H9 (cell line): ENCODE results near the gene TEX52. TPM values are rescaled to one million over a fixed set of nuclear protein-coding genes. Genes with fewer than 3 reads are reported as not detected.

Source experiments
- DNase-seq: peaks from one replicate; pipeline ENCODE4 v3.0.0-alpha.2; 2017
- H2AFZ ChIP-seq: one replicate; pipeline ENCODE4 v1.6.1; 2013; ENCODE audit warnings: mild to moderate bottlenecking, low read length, control low read depth, moderate library complexity
- H2AK5ac ChIP-seq: 2 replicates; pipeline ENCODE4 v1.6.1; 2013; ENCODE audit warnings: low read length, control low read depth, mixed read lengths; ENCODE audit not compliant: insufficient read length
- H2BK120ac ChIP-seq: one replicate; pipeline ENCODE4 v1.6.1; 2013; ENCODE audit warnings: low read depth, mild to moderate bottlenecking, low read length, control low read depth, inconsistent platforms; ENCODE audit not compliant: poor library complexity, severe bottlenecking
- H2BK12ac ChIP-seq: 2 replicates; pipeline ENCODE4 v1.6.1; 2013; ENCODE audit warnings: low read length, control low read depth, mixed read lengths, low read depth; ENCODE audit not compliant: insufficient read length
- H2BK15ac ChIP-seq: 2 replicates; pipeline ENCODE4 v1.6.1; 2013; ENCODE audit warnings: low read depth, low read length, control low read depth
- H2BK20ac ChIP-seq: one replicate; pipeline ENCODE4 v1.6.1; 2013; ENCODE audit warnings: low read depth, mild to moderate bottlenecking, low read length, control low read depth, inconsistent platforms; ENCODE audit not compliant: poor library complexity, severe bottlenecking
- H2BK5ac ChIP-seq: 2 replicates; pipeline ENCODE4 v1.6.1; 2013; ENCODE audit warnings: low read length, control low read depth, mixed read lengths; ENCODE audit not compliant: insufficient read length
- H3K14ac ChIP-seq: 2 replicates; pipeline ENCODE4 v1.6.1; 2013; ENCODE audit warnings: low read length, control low read depth; ENCODE audit not compliant: insufficient read depth
- H3K18ac ChIP-seq: 2 replicates; pipeline ENCODE4 v1.6.1; 2013; ENCODE audit warnings: low read depth, mild to moderate bottlenecking, mixed read lengths, low read length, control low read depth; ENCODE audit not compliant: insufficient read length
- H3K23ac ChIP-seq: 2 replicates; pipeline ENCODE4 v1.6.1; 2013; ENCODE audit warnings: low read length, control low read depth, mixed read lengths, low read depth; ENCODE audit not compliant: insufficient read length
- H3K23me2 ChIP-seq: 2 replicates; pipeline ENCODE4 v1.6.1; 2013; ENCODE audit warnings: low read depth, mild to moderate bottlenecking, mixed read lengths, low read length, control low read depth; ENCODE audit not compliant: insufficient read length, poor library complexity, severe bottlenecking
- H3K27ac ChIP-seq: 2 replicates; pipeline ENCODE4 v1.5.1; 2013; ENCODE audit warnings: low read length, control low read depth, mixed read lengths, low read depth; ENCODE audit not compliant: insufficient read length
- H3K27me3 ChIP-seq: 2 replicates; pipeline ENCODE4 v1.6.1; 2013; ENCODE audit warnings: low read length, control low read depth, inconsistent platforms; ENCODE audit not compliant: insufficient read depth
- H3K4ac ChIP-seq: 2 replicates; pipeline ENCODE4 v1.6.1; 2013; ENCODE audit warnings: low read depth, mild to moderate bottlenecking, control low read depth, inconsistent platforms, low read length, moderate library complexity
- H3K4me1 ChIP-seq: 2 replicates; pipeline ENCODE4 v1.6.1; 2013; ENCODE audit warnings: low read length, control low read depth, inconsistent platforms; ENCODE audit not compliant: insufficient read depth
- H3K4me2 ChIP-seq: 2 replicates; pipeline ENCODE4 v1.6.1; 2013; ENCODE audit warnings: low read length, control low read depth, mixed read lengths; ENCODE audit not compliant: insufficient read length, insufficient read depth
- H3K56ac ChIP-seq: 2 replicates; pipeline ENCODE4 v1.6.1; 2013; ENCODE audit warnings: low read depth, mild to moderate bottlenecking, mixed read lengths, low read length, control low read depth; ENCODE audit not compliant: insufficient read length
- H3K79me1 ChIP-seq: 2 replicates; pipeline ENCODE4 v1.6.1; 2013; ENCODE audit warnings: low read depth, mild to moderate bottlenecking, moderate library complexity, low read length, control low read depth, inconsistent platforms; ENCODE audit not compliant: insufficient read depth, poor library complexity, severe bottlenecking
- H3K79me2 ChIP-seq: 2 replicates; pipeline ENCODE4 v1.6.1; 2013; ENCODE audit warnings: low read length, control low read depth, inconsistent platforms; ENCODE audit not compliant: insufficient read depth
- H3K9ac ChIP-seq: 2 replicates; pipeline ENCODE4 v1.6.1; 2013; ENCODE audit warnings: low read length, control low read depth, mixed read lengths; ENCODE audit not compliant: insufficient read length; ENCODE audit errors: extremely low read depth
- H3K9me3 ChIP-seq: one replicate; pipeline ENCODE4 v1.6.1; 2013; ENCODE audit warnings: low read depth, low read length, inconsistent platforms; ENCODE audit not compliant: control insufficient read depth
- H3T11ph ChIP-seq: one replicate; pipeline ENCODE4 v1.6.1; 2013; ENCODE audit warnings: mild to moderate bottlenecking, low read length, control low read depth, inconsistent platforms
- H4K20me1 ChIP-seq: one replicate; pipeline ENCODE4 v1.6.1; 2013; ENCODE audit not compliant: control insufficient read depth, insufficient read length, insufficient read depth
- H4K5ac ChIP-seq: 2 replicates; pipeline ENCODE4 v1.6.1; 2013; ENCODE audit warnings: low read depth, mild to moderate bottlenecking, mixed read lengths, low read length, control low read depth; ENCODE audit not compliant: insufficient read length
- H4K8ac ChIP-seq: replicated peaks from 2 replicates; pipeline ENCODE4 v1.6.1; 2013; ENCODE audit warnings: low read length, control low read depth, mixed read lengths, low read depth; ENCODE audit not compliant: insufficient read length
- H4K91ac ChIP-seq: 2 replicates; pipeline ENCODE4 v1.6.1; 2013; ENCODE audit warnings: low read depth, mild to moderate bottlenecking, moderate library complexity, mixed read lengths, low read length, control low read depth; ENCODE audit not compliant: insufficient read length
- H3K27ac Mint-ChIP-seq, 3 experiments: 2 replicates in 2 of 3; 3 replicates in 1 of 3; pipeline ENCODE4 v1.8.0; 2020 to 2021; ENCODE audit warnings: mixed read lengths in 3 of 3, mild to moderate bottlenecking in 1 of 3, moderate library complexity in 1 of 3
- H3K27me3 Mint-ChIP-seq: 2 replicates; pipeline ENCODE4 v1.8.0; 2021; ENCODE audit warnings: low read depth, mild to moderate bottlenecking, moderate library complexity, mixed read lengths
- H3K36me3 Mint-ChIP-seq, 3 experiments: 2 replicates in 2 of 3; 3 replicates in 1 of 3; pipeline ENCODE4 v1.8.0; 2020 to 2021; ENCODE audit warnings: low read depth in 3 of 3, mixed read lengths in 3 of 3; ENCODE audit not compliant: insufficient read depth in 1 of 3
- H3K4me1 Mint-ChIP-seq, 2 experiments: 2 replicates each; pipeline ENCODE4 v1.8.0; 2020; ENCODE audit warnings: mixed read lengths in 2 of 2
- H3K4me3 Mint-ChIP-seq, 2 experiments: 2 replicates in 1 of 2; 3 replicates in 1 of 2; pipeline ENCODE4 v1.8.0; 2020 to 2021; ENCODE audit warnings: mild to moderate bottlenecking in 2 of 2, mixed read lengths in 2 of 2, moderate library complexity in 1 of 2
- H3K9me3 Mint-ChIP-seq, 2 experiments: 2 replicates in 1 of 2; 3 replicates in 1 of 2; pipeline ENCODE4 v1.8.0; 2020; ENCODE audit warnings: mild to moderate bottlenecking in 2 of 2, mixed read lengths in 2 of 2, moderate library complexity in 1 of 2
- CTCF ChIP-seq: fragments of 200-600 bp; sonication (generic); conservative IDR thresholded peaks from 3 replicates; pipeline ENCODE4 v1.8.0; 2021; ENCODE audit warnings: antibody characterized with exemption, mild to moderate bottlenecking
- WGBS: extraction: QIAGEN DNeasy Blood & Tissue Kit; methylation state at CpG from one replicate; pipeline ENCODE4 v1.1.7; 2013; ENCODE audit warnings: missing lambda C conversion rate, low lambda C conversion rate, mixed read lengths; ENCODE audit not compliant: insufficient read length; ENCODE audit errors: extremely low coverage; 5-methylcytosine and 5-hydroxymethylcytosine counted together
- total RNA-seq: library from RNA; stranded (reverse); gene quantifications from 2 replicates; pipeline ENCODE4 v1.2.1, GENCODE V29; 2021

TEX52 gene
- total RNA-seq, 1 experiment from 2014 or later, result 0.20 TPM

GRCh38 chr12:2892246-2892645, 35.4 kb upstream of the TEX52 start:
- WGBS, result no CpG with 5 or more reads among the region's 12 CpGs
- no peak overlapping the region for H4K91ac ChIP-seq
- H3K9ac ChIP-seq, result no peak overlapping the region
- no peak overlapping the region for H3T11ph ChIP-seq
- no peak overlapping the region for H3K14ac ChIP-seq
- 0 out of 2 replicates have a peak, but pooled peaks cover 1% of the 10 kb centered on the region for H3K79me2 ChIP-seq
- H3K4ac ChIP-seq, result no peak overlapping the region
- no peak overlapping the region for H2AFZ ChIP-seq
- no peak overlapping the region for H3K18ac ChIP-seq
- H2BK15ac ChIP-seq, result no peak overlapping the region
- no peak overlapping the region for H3K4me2 ChIP-seq
- no peak overlapping the region for H2AK5ac ChIP-seq
- Mint-ChIP-seq H3K4me3 (peak overlapping the region; percentile 89 to 97; a peak in 2 of 5 replicates), H3K4me1 (peaks cover 10 to 16% of the 10 kb centered on the region in 2 experiments), H3K27ac (peak overlapping the region in 1 of 3 experiments; percentile 20; a peak in 1 of 7 replicates), H3K36me3 (peaks cover 8 to 22% (median 19%) of the 10 kb centered on the region in 3 experiments), H3K27me3 (0 out of 2 replicates have a peak, but pooled peaks cover 3% of the 10 kb centered on the region), H3K9me3 (no peaks in the 10 kb centered on the region)
- no peak overlapping the region for H2BK20ac ChIP-seq
- H3K9me3 ChIP-seq, result no peaks in the 10 kb centered on the region
- no peak overlapping the region for H2BK5ac ChIP-seq
- H2BK120ac ChIP-seq, result no peak overlapping the region
- H3K27me3 ChIP-seq, result no peaks in the 10 kb centered on the region
- H3K79me1 ChIP-seq, result peaks cover 2% of the 10 kb centered on the region
- DNase-seq, result no peak
- no peak overlapping the region for H3K56ac ChIP-seq
- no peak overlapping the region for H3K23ac ChIP-seq
- peaks cover 3% of the 10 kb centered on the region for H4K20me1 ChIP-seq
- no peak overlapping the region for H4K8ac ChIP-seq
- TF ChIP-seq CTCF, result no peak
- H3K23me2 ChIP-seq, result peaks cover 5% of the 10 kb centered on the region
- no peak overlapping the region for H4K5ac ChIP-seq
- H3K27ac ChIP-seq, result no peak overlapping the region
- H3K4me1 ChIP-seq, result no peaks in the 10 kb centered on the region
- no peak overlapping the region for H2BK12ac ChIP-seq
